ENCODE measurements around the gene WSCD1.
A peak's percentile ranks its signal among the peaks of the same experiment; 100 is the strongest.

The WSCD1 gene

GRCh38 chr17:6100146-6100545, 30.0 kb downstream of the WSCD1 start:
- H3K9me3 ChIP-seq (ENCODE audit: insufficient read depth, low read depth, low read length): no peaks in the 10 kb centered on the region
- H3K4me3 ChIP-seq (ENCODE audit: low read length): no peak overlapping the region
- no peak overlapping the region for H3K27ac ChIP-seq (ENCODE audit: low read length)
- peaks cover 37% of the 10 kb centered on the region; the same call in 1 of the 2 replicates for H3K36me3 ChIP-seq (ENCODE audit: insufficient read depth, low read depth, low read length)
- no peaks in the 10 kb centered on the region for H3K27me3 ChIP-seq (ENCODE audit: insufficient read depth, low read length)
- no peak overlapping the region for H3K9ac ChIP-seq (ENCODE audit: low read depth, low read length)
- peaks cover 37% of the 10 kb centered on the region for H3K4me1 ChIP-seq (ENCODE audit: insufficient read depth, low read length)

GRCh38 chr17:6100891-6101500, 30.8 kb downstream of the WSCD1 start:
- Histone ChIP-seq H3K4me1 (ENCODE audit: insufficient read depth, low read length) (peaks cover 37% of the 10 kb centered on the region), H3K9me3 (ENCODE audit: insufficient read depth, low read depth, low read length) (peaks cover under 1% of the 10 kb centered on the region; the same call in 1 of the 2 replicates), H3K27me3 (ENCODE audit: insufficient read depth, low read length) (no peaks in the 10 kb centered on the region), H3K27ac (ENCODE audit: low read length) (peak overlapping the region; percentile 19), H3K4me3 (ENCODE audit: low read length) (no peak overlapping the region), H3K9ac (ENCODE audit: low read depth, low read length) (peak overlapping the region; percentile 1; the same call in 1 of the 2 replicates), H3K36me3 (ENCODE audit: insufficient read depth, low read depth, low read length) (peaks cover 34% of the 10 kb centered on the region; the same call in 1 of the 2 replicates)

- Histone ChIP-seq H3K27ac (ENCODE audit: low read length) (peak overlapping the region; percentile 18), H3K4me1 (ENCODE audit: insufficient read depth, low read length) (peaks cover 37% of the 10 kb centered on the region), H3K4me3 (ENCODE audit: low read length) (peak overlapping the region; percentile 8; the same call in 1 of the 2 replicates), H3K9ac (ENCODE audit: low read depth, low read length) (peak overlapping the region; percentile 1; the same call in 1 of the 2 replicates), H3K36me3 (ENCODE audit: insufficient read depth, low read depth, low read length) (peaks cover 35% of the 10 kb centered on the region; the same call in 1 of the 2 replicates), H3K9me3 (ENCODE audit: insufficient read depth, low read depth, low read length) (peaks cover 4% of the 10 kb centered on the region; the same call in 1 of the 2 replicates), H3K27me3 (ENCODE audit: insufficient read depth, low read length) (no peaks in the 10 kb centered on the region)
Measured at GRCh38 chr17:6101706-6102105, 31.5 kb downstream of the WSCD1 start.

- Histone ChIP-seq H3K27me3 (ENCODE audit: insufficient read depth, low read length) (no peaks in the 10 kb centered on the region), H3K36me3 (ENCODE audit: insufficient read depth, low read depth, low read length) (peaks cover 26% of the 10 kb centered on the region; the same call in 1 of the 2 replicates), H3K9ac (ENCODE audit: low read depth, low read length) (no peak overlapping the region), H3K9me3 (ENCODE audit: insufficient read depth, low read depth, low read length) (peaks cover 4% of the 10 kb centered on the region; the same call in 1 of the 2 replicates), H3K27ac (ENCODE audit: low read length) (no peak overlapping the region), H3K4me3 (ENCODE audit: low read length) (peak overlapping the region; percentile 8; the same call in 1 of the 2 replicates), H3K4me1 (ENCODE audit: insufficient read depth, low read length) (peaks cover 37% of the 10 kb centered on the region)
Measured at GRCh38 chr17:6102615-6103014, 32.4 kb downstream of the WSCD1 start.

GRCh38 chr17:6104956-6105648, 34.9 kb downstream of the WSCD1 start:
- Histone ChIP-seq H3K4me3 (ENCODE audit: low read length) (no peak overlapping the region), H3K4me1 (ENCODE audit: insufficient read depth, low read length) (peaks cover 29% of the 10 kb centered on the region), H3K36me3 (ENCODE audit: insufficient read depth, low read depth, low read length) (peaks cover 19% of the 10 kb centered on the region; the same call in 1 of the 2 replicates), H3K9ac (ENCODE audit: low read depth, low read length) (no peak overlapping the region), H3K27me3 (ENCODE audit: insufficient read depth, low read length) (no peaks in the 10 kb centered on the region), H3K27ac (ENCODE audit: low read length) (no peak overlapping the region), H3K9me3 (ENCODE audit: insufficient read depth, low read depth, low read length) (peaks cover 4% of the 10 kb centered on the region; the same call in 1 of the 2 replicates)

GRCh38 chr17:6105649-6106007, 35.4 kb downstream of the WSCD1 start:
- H3K9ac ChIP-seq (ENCODE audit: low read depth, low read length): no peak overlapping the region
- no peak overlapping the region for H3K27ac ChIP-seq (ENCODE audit: low read length)
- H3K36me3 ChIP-seq (ENCODE audit: insufficient read depth, low read depth, low read length): peaks cover 18% of the 10 kb centered on the region; the same call in 1 of the 2 replicates
- H3K4me3 ChIP-seq (ENCODE audit: low read length): no peak overlapping the region
- H3K4me1 ChIP-seq (ENCODE audit: insufficient read depth, low read length): peaks cover 27% of the 10 kb centered on the region
- no peaks in the 10 kb centered on the region for H3K27me3 ChIP-seq (ENCODE audit: insufficient read depth, low read length)
- peaks cover 4% of the 10 kb centered on the region; the same call in 1 of the 2 replicates for H3K9me3 ChIP-seq (ENCODE audit: insufficient read depth, low read depth, low read length)

GRCh38 chr17:6106212-6106611, 36.0 kb downstream of the WSCD1 start:
- H3K9ac ChIP-seq (ENCODE audit: low read depth, low read length): no peak overlapping the region
- H3K27me3 ChIP-seq (ENCODE audit: insufficient read depth, low read length): no peaks in the 10 kb centered on the region
- peaks cover 21% of the 10 kb centered on the region for H3K4me1 ChIP-seq (ENCODE audit: insufficient read depth, low read length)
- peaks cover 4% of the 10 kb centered on the region; the same call in 1 of the 2 replicates for H3K9me3 ChIP-seq (ENCODE audit: insufficient read depth, low read depth, low read length)
- H3K27ac ChIP-seq (ENCODE audit: low read length): no peak overlapping the region
- peaks cover 22% of the 10 kb centered on the region; the same call in 1 of the 2 replicates for H3K36me3 ChIP-seq (ENCODE audit: insufficient read depth, low read depth, low read length)
- H3K4me3 ChIP-seq (ENCODE audit: low read length): no peak overlapping the region

- H3K4me3 ChIP-seq (ENCODE audit: low read length): no peak overlapping the region
- H3K4me1 ChIP-seq (ENCODE audit: insufficient read depth, low read length): peaks cover 5% of the 10 kb centered on the region
- H3K27me3 ChIP-seq (ENCODE audit: insufficient read depth, low read length): no peaks in the 10 kb centered on the region
- no peak overlapping the region for H3K27ac ChIP-seq (ENCODE audit: low read length)
- no peak overlapping the region for H3K9ac ChIP-seq (ENCODE audit: low read depth, low read length)
- peaks cover 37% of the 10 kb centered on the region; the same call in 1 of the 2 replicates for H3K36me3 ChIP-seq (ENCODE audit: insufficient read depth, low read depth, low read length)
- peaks cover 4% of the 10 kb centered on the region; the same call in 1 of the 2 replicates for H3K9me3 ChIP-seq (ENCODE audit: insufficient read depth, low read depth, low read length)
Measured at GRCh38 chr17:6107791-6108190, 37.6 kb downstream of the WSCD1 start.

- no peaks in the 10 kb centered on the region for H3K4me1 ChIP-seq (ENCODE audit: insufficient read depth, low read length)
- H3K36me3 ChIP-seq (ENCODE audit: insufficient read depth, low read depth, low read length): peaks cover 42% of the 10 kb centered on the region; the same call in 1 of the 2 replicates
- no peak overlapping the region for H3K27ac ChIP-seq (ENCODE audit: low read length)
- no peak overlapping the region for H3K9ac ChIP-seq (ENCODE audit: low read depth, low read length)
- H3K27me3 ChIP-seq (ENCODE audit: insufficient read depth, low read length): no peaks in the 10 kb centered on the region
- H3K4me3 ChIP-seq (ENCODE audit: low read length): no peak overlapping the region
- peaks cover 4% of the 10 kb centered on the region; the same call in 1 of the 2 replicates for H3K9me3 ChIP-seq (ENCODE audit: insufficient read depth, low read depth, low read length)
Measured at GRCh38 chr17:6108382-6108781, 38.2 kb downstream of the WSCD1 start.

- Histone ChIP-seq H3K4me3 (ENCODE audit: low read length) (no peak overlapping the region), H3K27ac (ENCODE audit: low read length) (no peak overlapping the region), H3K4me1 (ENCODE audit: insufficient read depth, low read length) (no peaks in the 10 kb centered on the region), H3K36me3 (ENCODE audit: insufficient read depth, low read depth, low read length) (peaks cover 48% of the 10 kb centered on the region; the same call in 1 of the 2 replicates), H3K9me3 (ENCODE audit: insufficient read depth, low read depth, low read length) (peaks cover 4% of the 10 kb centered on the region; the same call in 1 of the 2 replicates), H3K27me3 (ENCODE audit: insufficient read depth, low read length) (no peaks in the 10 kb centered on the region), H3K9ac (ENCODE audit: low read depth, low read length) (no peak overlapping the region)
Measured at GRCh38 chr17:6108987-6109386, 38.8 kb downstream of the WSCD1 start.

GRCh38 chr17:6109536-6109935, 39.4 kb downstream of the WSCD1 start:
- Histone ChIP-seq H3K27ac (ENCODE audit: low read length) (no peak overlapping the region), H3K4me1 (ENCODE audit: insufficient read depth, low read length) (no peaks in the 10 kb centered on the region), H3K9ac (ENCODE audit: low read depth, low read length) (no peak overlapping the region), H3K9me3 (ENCODE audit: insufficient read depth, low read depth, low read length) (peaks cover 4% of the 10 kb centered on the region; the same call in 1 of the 2 replicates), H3K4me3 (ENCODE audit: low read length) (no peak overlapping the region), H3K36me3 (ENCODE audit: insufficient read depth, low read depth, low read length) (peaks cover 52% of the 10 kb centered on the region; the same call in 1 of the 2 replicates), H3K27me3 (ENCODE audit: insufficient read depth, low read length) (no peaks in the 10 kb centered on the region)
